ENCODE measurements around the gene DUSP23. TPM values are rescaled to one million over a fixed set of nuclear protein-coding genes. Genes with fewer than 3 reads are reported as not detected.

The DUSP23 gene
- total and polyA plus RNA-seq, 2 donors (not counting 3 experiments of a cell fraction or from before 2014, with no cell fraction given) = 82.5 to 197 TPM

- H3K4me3 ChIP-seq (replicated peaks in 1 of 3; ENCODE audit: insufficient read depth in 1 of 3, low read depth in 1 of 3, low read length in 3 of 3) = no peak overlapping the region
- H2AFZ ChIP-seq (ENCODE audit: low read depth, low read length) = no peak overlapping the region
- no peaks in the 10 kb centered on the region for H4K20me1 ChIP-seq (replicated peaks; ENCODE audit: control insufficient read depth, extremely low read depth, insufficient read depth, low read length)
- no peaks in the 10 kb centered on the region for H3K9me3 ChIP-seq (replicated peaks; ENCODE audit: control insufficient read depth, insufficient read depth, low read length)
- peak; percentile 97 for FAIRE-seq
- H3K9ac ChIP-seq (replicated peaks; ENCODE audit: extremely low read depth, insufficient read depth, low read length) = peak overlapping the region; percentile 68
- peaks cover 0 to 4% of the 10 kb centered on the region in 2 experiments for H3K36me3 ChIP-seq (ENCODE audit: control insufficient read depth in 2 of 2, extremely low read depth in 1 of 2, insufficient read depth in 2 of 2, low read length in 2 of 2)
- peaks cover 60% of the 10 kb centered on the region for H3K4me1 ChIP-seq (ENCODE audit: control insufficient read depth, extremely low read depth, insufficient read depth, low read length)
- intact Hi-C loops (cut with micrococcal nuclease) (loop anchor here (1.0 to 5.0 kb wide), 7 partner anchors 126 to 569 kb away; no protein-coding TSS in a partner anchor), dilution Hi-C loops (cut with MboI; ENCODE audit: extremely low pct_ligation_motif_present, low sequenced_read_pairs) (loop anchor here (25.0 kb wide), 1 partner anchor 292 kb away; no protein-coding TSS in a partner anchor)
- ChIA-PET CTCF (interaction anchor here (0.6 to 2.9 kb wide), 8 partner anchors 11 to 582 kb away, joined by 3 to 19 read pairs (median 6); no protein-coding TSS in a partner anchor), POLR2A (no interaction called here)
- H3K4me2 ChIP-seq (ENCODE audit: insufficient read depth, low read length) = peak overlapping the region; percentile 77
- peaks cover 11% of the 10 kb centered on the region for H3K79me2 ChIP-seq (ENCODE audit: control insufficient read depth, insufficient read depth, low read length)
- H3K27ac ChIP-seq (ENCODE audit: insufficient read depth, low read depth, low read length) = peak overlapping the region; percentile 92
- H3K27me3 ChIP-seq (ENCODE audit: control insufficient read depth in 2 of 2, insufficient read depth in 2 of 2, low read length in 2 of 2) = no peaks in the 10 kb centered on the region
- TF ChIP-seq POLR2AphosphoS5 (IDR thresholded peaks at IDR 0.05; ENCODE audit: insufficient read depth, low read depth, low read length) (peak; percentile 94), CTCF (IDR thresholded peaks at IDR 0.05; ENCODE audit: extremely low read depth in 1 of 2, insufficient read depth in 1 of 2, low read depth in 1 of 2, low read length in 2 of 2) (no peak), EZH2 (IDR thresholded peaks at IDR 0.05; ENCODE audit: borderline replicate concordance, low read depth, low read length, severe bottlenecking) (no peak), MAX (IDR thresholded peaks at IDR 0.05; ENCODE audit: insufficient read depth, insufficient read length) (no peak), MYC (IDR thresholded peaks at IDR 0.05; ENCODE audit: low read depth, low read length) (no peak), FOS (IDR thresholded peaks at IDR 0.05; ENCODE audit: borderline replicate concordance, insufficient read depth, low read length) (peak; percentile 93), POLR2A (IDR thresholded peaks at IDR 0.05; ENCODE audit: low read depth, low read length) (peak; percentile 65), JUN (IDR thresholded peaks at IDR 0.05; ENCODE audit: borderline replicate concordance, insufficient read depth, insufficient read length, low read depth) (peak; percentile 72), GATA2 (IDR thresholded peaks at IDR 0.05; ENCODE audit: insufficient read depth, insufficient read length, low read depth, low read length) (peak; percentile 95)
- peak; percentile 98 for DNase-seq (ENCODE audit: low read depth, low spot score)
- H3K9me1 ChIP-seq (replicated peaks; ENCODE audit: control insufficient read depth, extremely low read depth, insufficient read depth, low read length) = no peaks in the 10 kb centered on the region
- no TSS peak for BruUV-seq (replicated peaks)
Measured at GRCh38 chr1:159779403-159779851, 1.3 kb upstream of the DUSP23 start.
